LNCaP clone FGC (cell line): ENCODE measurements around the gene PLXNB2.

Experiments
- DNase-seq: peaks from one replicate; pipeline ENCODE4 v3.0.0-alpha.2; 2011; ENCODE audit warnings: low read depth
- H3K4me3 ChIP-seq: 2 replicates; pipeline ENCODE4 v1.5.1; 2011; ENCODE audit warnings: mild to moderate bottlenecking, low read depth, low read length, control low read depth
- CTCF ChIP-seq: IDR thresholded peaks from 2 replicates; pipeline ENCODE4 v1.5.1; 2012; ENCODE audit warnings: mild to moderate bottlenecking; ENCODE audit not compliant: control insufficient read depth, insufficient read depth; ENCODE audit errors: extremely low read depth

Gene PLXNB2

GRCh38 chr22:50261615-50262459, 45.6 kb downstream of the PLXNB2 start, which contains the start of gene MAPK12:
Gene MAPK12 (minus strand): TSS chr22:50261683. CDS start chr22:50261509, 174 bp downstream.
- peak within 1 kb of the TSS; percentile 71 for H3K4me3 ChIP-seq
- no peak for DNase-seq
- TF ChIP-seq CTCF: no peak

GRCh38 chr22:50260801-50261614, 46.4 kb downstream of the PLXNB2 start:
- peak overlapping the region; percentile 71 for H3K4me3 ChIP-seq
- DNase-seq: no peak
- no peak for TF ChIP-seq CTCF

- DNase-seq: no peak
- no peak for TF ChIP-seq CTCF
- H3K4me3 ChIP-seq: peak overlapping the region; percentile 71
Measured at GRCh38 chr22:50260434-50260800, 47.0 kb downstream of the PLXNB2 start.

GRCh38 chr22:50259302-50259701, 48.1 kb downstream of the PLXNB2 start:
- no peak overlapping the region for H3K4me3 ChIP-seq
- DNase-seq: no peak
- no peak for TF ChIP-seq CTCF

- no peak overlapping the region for H3K4me3 ChIP-seq
- no peak for DNase-seq
- TF ChIP-seq CTCF: no peak
Measured at GRCh38 chr22:50258361-50259292, 48.8 kb downstream of the PLXNB2 start.
